Endothelial cell of umbilical vein (primary cell): ENCODE data around the gene ZNF385B. TPM values are rescaled to one million over a fixed set of nuclear protein-coding genes. Genes with fewer than 3 reads are reported as not detected.

ENCODE experiments used
- BruUV-seq: library from RNA; stranded (reverse); fragments of 400-500 nt; replicated peaks from 2 replicates; lab custom pipeline; 2021; lab: Mats Ljungman, UMichigan
- CTCF ChIA-PET: fragments of 300-600, 350-600 bp; sonication (Branson Sonifier 250); formaldehyde crosslinking; loops from one replicate; lab custom pipeline; 2021; ENCODE audit warnings: antibody characterized with exemption, inconsistent platforms; lab: Charles Lee
- POLR2A ChIA-PET: fragments of 300-600, 350-600 bp; sonication (Branson Sonifier 250); formaldehyde crosslinking; loops from one replicate; lab custom pipeline; 2021; ENCODE audit warnings: antibody characterized with exemption, inconsistent platforms; lab: Charles Lee
- DNase-seq: peaks from one replicate; pipeline ENCODE4 v3.0.0-alpha.2; 2011; ENCODE audit warnings: low read depth, low spot score
- FAIRE-seq: peaks from 2 replicates; lab custom pipeline; 2011; peaks lifted over from hg19 to GRCh38; lab: Jason Lieb, UNC
- H2AFZ ChIP-seq: 2 replicates; pipeline ENCODE4 v1.6.0; 2012; ENCODE audit warnings: low read depth, low read length, control low read depth, inconsistent platforms
- H3K27ac ChIP-seq: 2 replicates; pipeline ENCODE4 v1.5.1; 2011; ENCODE audit warnings: low read depth, mild to moderate bottlenecking, control low read depth, low read length, moderate library complexity; ENCODE audit not compliant: insufficient read depth
- H3K27me3 ChIP-seq, 2 experiments: 2 replicates each; pipeline versions ENCODE4 v1.6.0 to v1.6.1; 2011; ENCODE audit warnings: low read length in 2 of 2, mixed read lengths in 1 of 2; ENCODE audit not compliant: control insufficient read depth in 2 of 2, insufficient read depth in 2 of 2
- H3K36me3 ChIP-seq, 2 experiments: 2 replicates in 1 of 2; 3 replicates in 1 of 2; pipeline ENCODE4 v1.5.1; 2011; ENCODE audit warnings: low read length in 2 of 2, mild to moderate bottlenecking in 1 of 2, moderate library complexity in 1 of 2; ENCODE audit not compliant: control insufficient read depth in 2 of 2, insufficient read depth in 2 of 2; ENCODE audit errors: extremely low read depth in 1 of 2
- H3K4me1 ChIP-seq: 3 replicates; pipeline ENCODE4 v1.5.1; 2011; ENCODE audit warnings: mild to moderate bottlenecking, low read length; ENCODE audit not compliant: control insufficient read depth, insufficient read depth; ENCODE audit errors: extremely low read depth
- H3K4me2 ChIP-seq: 2 replicates; pipeline ENCODE4 v1.6.1; 2011; ENCODE audit warnings: low read length, control low read depth, mixed read lengths; ENCODE audit not compliant: insufficient read depth
- H3K4me3 ChIP-seq, 3 experiments: fragments of 200-600 bp in 1 of 3; sonication (generic), shearing (Covaris generic) in 1 of 3; replicated peaks in 1 of 3; 2 replicates each; pipeline ENCODE4 v1.5.1; 2011 to 2016; ENCODE audit warnings: control low read depth in 3 of 3, low read length in 3 of 3, mild to moderate bottlenecking in 2 of 3, inconsistent platforms in 1 of 3, low read depth in 1 of 3, moderate library complexity in 1 of 3; ENCODE audit not compliant: insufficient read depth in 1 of 3
- H3K79me2 ChIP-seq: 2 replicates; pipeline ENCODE4 v1.6.0; 2012; ENCODE audit warnings: low read length, inconsistent platforms; ENCODE audit not compliant: control insufficient read depth, insufficient read depth
- H3K9ac ChIP-seq: replicated peaks from 2 replicates; pipeline ENCODE3; 2011; ENCODE audit warnings: low read length, control low read depth; ENCODE audit not compliant: insufficient read depth; ENCODE audit errors: extremely low read depth
- H3K9me1 ChIP-seq: replicated peaks from 3 replicates; pipeline ENCODE4 v1.6.0; 2011; ENCODE audit warnings: mild to moderate bottlenecking, low read length; ENCODE audit not compliant: control insufficient read depth, insufficient read depth; ENCODE audit errors: extremely low read depth
- H3K9me3 ChIP-seq: replicated peaks from 2 replicates; pipeline ENCODE4 v1.5.1; 2012; ENCODE audit warnings: low read length, inconsistent platforms; ENCODE audit not compliant: control insufficient read depth, insufficient read depth
- H4K20me1 ChIP-seq: replicated peaks from 2 replicates; pipeline ENCODE3; 2011; ENCODE audit warnings: mild to moderate bottlenecking, low read length; ENCODE audit not compliant: control insufficient read depth, insufficient read depth; ENCODE audit errors: extremely low read depth
- EZH2 ChIP-seq: IDR thresholded peaks from 2 replicates; pipeline ENCODE4 v1.6.1; 2012; ENCODE audit warnings: borderline replicate concordance, low read depth, mild to moderate bottlenecking, moderate library complexity, low read length, inconsistent platforms; ENCODE audit not compliant: severe bottlenecking
- FOS ChIP-seq: IDR thresholded peaks from 2 replicates; pipeline ENCODE4 v1.6.1; 2011; ENCODE audit warnings: mild to moderate bottlenecking, low read length, moderate library complexity, borderline replicate concordance; ENCODE audit not compliant: insufficient read depth
- JUN ChIP-seq: IDR thresholded peaks from 2 replicates; pipeline ENCODE4 v1.6.1; 2011; ENCODE audit warnings: borderline replicate concordance, low read depth; ENCODE audit not compliant: insufficient read length, insufficient read depth
- POLR2AphosphoS5 ChIP-seq: IDR thresholded peaks from 2 replicates; pipeline ENCODE4 v1.6.1; 2012; ENCODE audit warnings: low read depth, mild to moderate bottlenecking, control low read depth, low read length, moderate library complexity; ENCODE audit not compliant: insufficient read depth
- dilution Hi-C: fragments of 300-500 bp; cut with MboI; formaldehyde crosslinking; loops from one replicate; pipeline ENCODE4 v1.15.0; 2019; ENCODE audit warnings: low sequenced_read_pairs; ENCODE audit not compliant: extremely low pct_ligation_motif_present
- intact Hi-C: fragments of 100-400 bp; cut with micrococcal nuclease; formaldehyde crosslinking; loops from one replicate; pipeline ENCODE4 v1.10.0; 2022
- polyA plus RNA-seq, 4 experiments: library from polyadenylated mRNA; depleted of rRNA in 3 of 4; stranded (reverse) in 3 of 4; unstranded in 1 of 4; fragments of >200 nt; gene quantifications; 2 replicates each; pipeline versions ENCODE4 v1.2.1 to v1.2.3, GENCODE V29; 2011 to 2012; ENCODE audit warnings: missing spikeins in 1 of 4
- total RNA-seq: library from RNA; stranded (reverse); gene quantifications from 2 replicates; pipeline ENCODE4 v1.2.3, GENCODE V29; 2021
- TF ChIP-seq, protein P1 (sequence below), 2 donors: IDR thresholded peaks; 1 replicate in 1 of 2; 2 replicates in 1 of 2; pipeline ENCODE4 v1.5.1; 2011; ENCODE audit warnings: low read length in 2 of 2, mild to moderate bottlenecking in 2 of 2, moderate library complexity in 2 of 2, control low read depth in 1 of 2, inconsistent platforms in 1 of 2, low read depth in 1 of 2; ENCODE audit not compliant: insufficient read depth in 1 of 2; ENCODE audit errors: extremely low read depth in 1 of 2

Gene ZNF385B
- total and polyA plus RNA-seq, 2 donors (not counting 3 experiments of a cell fraction or from before 2014, with no cell fraction given), result not detected

DNA sequence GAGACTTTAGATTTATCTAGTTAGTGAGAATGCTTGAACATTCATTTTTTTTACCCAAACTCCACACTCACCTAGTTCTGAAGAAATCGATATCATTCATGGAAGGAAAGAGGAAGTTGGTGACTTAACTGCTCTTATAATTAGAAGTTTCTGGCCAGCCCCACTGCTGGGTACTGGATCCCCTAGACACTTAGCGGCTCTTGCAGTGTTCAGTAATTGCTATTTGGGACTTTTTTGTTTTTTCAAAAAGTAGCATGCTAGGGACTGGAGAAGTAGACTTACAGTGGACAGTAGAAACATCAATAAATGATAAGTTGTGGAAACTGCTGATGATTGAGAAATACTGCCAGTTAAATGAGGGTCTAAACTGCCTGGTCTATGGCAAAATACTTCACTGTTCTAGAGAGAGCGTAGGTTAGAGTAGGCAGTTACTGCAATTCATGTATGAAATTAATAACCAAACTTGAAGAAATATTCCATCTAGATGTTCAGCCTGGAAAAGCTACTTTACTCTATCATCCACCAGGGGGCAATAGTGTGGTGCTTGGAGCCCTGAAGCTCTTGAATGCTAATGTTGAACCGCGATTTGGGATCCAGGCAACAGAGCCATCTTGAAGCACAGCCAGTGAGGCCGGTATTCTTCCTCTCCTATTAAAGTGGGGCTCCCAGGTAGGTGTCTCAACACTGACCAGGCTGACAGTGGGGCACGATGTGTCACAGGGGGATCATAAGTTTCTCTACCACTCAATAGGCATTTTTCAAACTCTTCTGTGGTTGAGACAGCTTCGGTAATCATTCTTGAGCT, 450.7 kb downstream of the ZNF385B start:
- DNase-seq (peak; percentile 60), FAIRE-seq (peak; percentile 63)
- TF ChIP-seq, protein P1, sequence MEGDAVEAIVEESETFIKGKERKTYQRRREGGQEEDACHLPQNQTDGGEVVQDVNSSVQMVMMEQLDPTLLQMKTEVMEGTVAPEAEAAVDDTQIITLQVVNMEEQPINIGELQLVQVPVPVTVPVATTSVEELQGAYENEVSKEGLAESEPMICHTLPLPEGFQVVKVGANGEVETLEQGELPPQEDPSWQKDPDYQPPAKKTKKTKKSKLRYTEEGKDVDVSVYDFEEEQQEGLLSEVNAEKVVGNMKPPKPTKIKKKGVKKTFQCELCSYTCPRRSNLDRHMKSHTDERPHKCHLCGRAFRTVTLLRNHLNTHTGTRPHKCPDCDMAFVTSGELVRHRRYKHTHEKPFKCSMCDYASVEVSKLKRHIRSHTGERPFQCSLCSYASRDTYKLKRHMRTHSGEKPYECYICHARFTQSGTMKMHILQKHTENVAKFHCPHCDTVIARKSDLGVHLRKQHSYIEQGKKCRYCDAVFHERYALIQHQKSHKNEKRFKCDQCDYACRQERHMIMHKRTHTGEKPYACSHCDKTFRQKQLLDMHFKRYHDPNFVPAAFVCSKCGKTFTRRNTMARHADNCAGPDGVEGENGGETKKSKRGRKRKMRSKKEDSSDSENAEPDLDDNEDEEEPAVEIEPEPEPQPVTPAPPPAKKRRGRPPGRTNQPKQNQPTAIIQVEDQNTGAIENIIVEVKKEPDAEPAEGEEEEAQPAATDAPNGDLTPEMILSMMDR (IDR thresholded peaks at IDR 0.05; ENCODE audit: extremely low read depth in 1 of 2, insufficient read depth in 1 of 2, low read depth in 1 of 2, low read length in 2 of 2), result peak; percentile 67 to 68
- no peak for TF ChIP-seq EZH2
- Histone ChIP-seq H3K4me3 (no peak overlapping the region), H3K27me3 (no peaks in the 10 kb centered on the region), H3K36me3 (no peaks in the 10 kb centered on the region), H4K20me1 (no peaks in the 10 kb centered on the region), H3K9me3 (no peaks in the 10 kb centered on the region), H2AFZ (no peak overlapping the region), H3K4me1 (no peaks in the 10 kb centered on the region), H3K79me2 (no peaks in the 10 kb centered on the region), H3K27ac (no peak overlapping the region), H3K9ac (no peak overlapping the region), H3K4me2 (no peak overlapping the region), H3K9me1 (no peaks in the 10 kb centered on the region)
- intact Hi-C loops (loop anchor here (1.0 to 5.0 kb wide), 4 partner anchors 191 to 648 kb away; no protein-coding TSS in a partner anchor), dilution Hi-C loops (no loop called here)
- ChIA-PET POLR2A (no interaction called here), CTCF (interaction anchor here (0.6 to 2.5 kb wide), 66 partner anchors 9 to 667 kb away, joined by 3 to 38 read pairs (median 4); no protein-coding TSS in a partner anchor)
- BruUV-seq, result no TSS peak

DNA sequence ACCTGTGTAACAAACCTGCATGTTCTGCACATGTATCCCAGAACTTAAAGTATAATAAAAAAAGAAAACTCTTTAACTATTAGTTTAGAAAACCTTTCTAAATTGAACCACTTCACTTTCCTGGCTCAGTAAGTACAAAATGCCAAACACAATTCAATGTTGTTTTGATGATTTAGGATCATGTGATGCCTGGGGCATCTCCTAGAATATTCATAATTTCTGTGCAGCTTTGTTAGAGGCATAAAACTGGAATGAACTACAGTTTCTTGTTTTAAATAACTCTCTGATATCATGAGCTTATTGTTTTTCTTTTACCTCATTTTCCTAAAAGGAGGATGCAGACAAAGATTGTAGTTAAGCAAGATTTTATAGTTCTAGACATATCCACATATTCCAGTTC, 457.8 kb downstream of the ZNF385B start:
- Histone ChIP-seq H3K27ac (no peak overlapping the region), H3K4me3 (no peak overlapping the region), H3K4me1 (no peaks in the 10 kb centered on the region), H3K36me3 (no peaks in the 10 kb centered on the region), H4K20me1 (no peaks in the 10 kb centered on the region), H3K79me2 (no peaks in the 10 kb centered on the region), H3K9ac (no peak overlapping the region), H2AFZ (no peak overlapping the region), H3K4me2 (no peak overlapping the region), H3K9me1 (no peaks in the 10 kb centered on the region), H3K27me3 (peaks cover 0 to 3% of the 10 kb centered on the region in 2 experiments), H3K9me3 (no peaks in the 10 kb centered on the region)
- ChIA-PET POLR2A (no interaction called here), CTCF (interaction anchor here (0.9 to 1.6 kb wide), 3 partner anchors 152 to 185 kb away, joined by 3 to 4 read pairs (median 4); no protein-coding TSS in a partner anchor)
- no peak for FAIRE-seq
- intact Hi-C loops, result no loop called here
- no TSS peak for BruUV-seq
- TF ChIP-seq POLR2AphosphoS5, result no peak
- no peak for TF ChIP-seq FOS
- no peak for TF ChIP-seq JUN
- dilution Hi-C loops, result no loop called here
- DNase-seq, result no peak
